ENCODE results near the gene APPBP2. TPM values are rescaled to one million over a fixed set of nuclear protein-coding genes. Genes with fewer than 3 reads are reported as not detected.

APPBP2 gene
- total RNA-seq, 1 experiment from 2014 or later: 25.8 TPM

DNA sequence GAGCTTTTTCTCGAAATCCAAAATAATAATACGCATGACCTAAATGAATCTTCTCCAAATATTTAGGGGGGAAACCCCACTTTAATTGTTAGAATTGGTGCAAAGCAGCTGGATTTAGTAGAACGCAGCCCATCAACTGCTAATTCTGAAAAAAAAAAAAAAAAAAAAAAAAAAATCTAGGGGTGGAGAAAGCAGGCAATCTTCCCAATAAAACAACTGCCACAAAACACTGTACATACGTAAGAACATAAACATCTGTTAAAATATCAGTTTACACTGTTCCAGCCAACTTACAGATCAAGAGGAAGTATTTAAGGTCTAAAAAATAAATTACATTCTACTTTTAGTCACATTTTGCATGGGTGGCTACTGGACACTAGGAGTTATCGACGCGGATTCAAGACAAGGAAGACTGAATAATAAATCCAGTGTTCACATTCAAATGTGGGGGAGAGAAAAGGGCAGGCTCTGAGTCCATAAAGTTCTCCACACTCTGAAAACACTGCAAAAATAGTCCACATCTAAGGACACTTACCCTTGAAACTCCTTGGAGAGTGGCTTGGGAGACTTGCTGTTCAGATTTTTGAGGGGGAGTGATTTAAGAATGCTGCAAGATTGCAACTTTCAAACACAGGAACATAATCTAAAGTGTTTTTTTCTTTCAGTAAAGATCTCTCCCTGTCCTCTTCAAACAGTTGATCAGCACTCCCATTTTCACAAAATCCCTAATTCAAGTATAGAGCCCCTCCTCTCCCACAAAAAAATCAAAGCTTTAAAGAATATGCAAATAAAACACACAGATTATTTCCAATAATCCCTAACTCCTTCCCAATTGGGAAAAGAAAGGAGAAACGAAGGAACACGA, 1.3 kb downstream of the APPBP2 start:
- CTCF ChIA-PET: no interaction called here
- no peak for TF ChIP-seq CTCF (IDR thresholded peaks at IDR 0.05)
- TF ChIP-seq POLR2AphosphoS5 (IDR thresholded peaks at IDR 0.05; ENCODE audit: low read depth, low read length): no peak
- in situ Hi-C loops (cut with HindIII; ENCODE audit: low pct_unique_long_range_greater_than_20kb, low sequenced_read_pairs): no loop called here
- intact Hi-C loops (cut with micrococcal nuclease; ENCODE audit: unreplicated experiment): no loop called here
- Histone ChIP-seq H3K4me1 (ENCODE audit: control insufficient read depth, insufficient read depth, low read length) (peaks cover 4% of the 10 kb centered on the region; the same call in 1 of the 2 replicates), H3K27me3 (ENCODE audit: control insufficient read depth, insufficient read depth, low read length) (no peaks in the 10 kb centered on the region), H3K27ac (ENCODE audit: low read length) (peak overlapping the region; percentile 93), H3K4me3 (ENCODE audit: low read depth in 2 of 2, low read length in 2 of 2) (peak overlapping the region; percentile 75 to 99), H3K36me3 (ENCODE audit: control insufficient read depth, insufficient read depth, low read length) (peaks cover 14% of the 10 kb centered on the region; the same call in 1 of the 2 replicates), H3K9me3 (ENCODE audit: control insufficient read depth, insufficient read depth, low read depth, low read length) (no peaks in the 10 kb centered on the region)
- BruUV-seq (replicated peaks): TSS peak; percentile 79
- POLR2A ChIA-PET: no interaction called here
- ATAC-seq: no peak
- DNase-seq (ENCODE audit: low read depth, low spot score): no peak

DNA sequence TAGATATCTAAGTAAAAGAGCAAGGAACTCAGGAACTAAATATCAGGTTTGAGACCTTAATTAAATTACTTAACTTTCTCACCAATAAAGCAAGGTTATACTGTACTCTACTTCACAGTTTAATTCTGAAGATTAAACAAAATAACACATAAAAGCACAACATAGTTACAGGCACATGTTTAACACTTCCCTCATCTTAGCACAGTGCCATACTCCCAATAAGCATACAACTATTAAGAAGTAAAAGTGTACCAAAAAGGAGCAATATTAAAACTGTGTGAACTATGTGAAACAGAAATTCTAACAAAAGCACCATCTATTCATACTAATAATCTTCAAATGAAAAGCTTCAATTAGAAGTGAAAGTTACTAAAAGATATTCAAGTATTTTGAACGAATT, 2.2 kb downstream of the APPBP2 start:
- in situ Hi-C loops (cut with HindIII; ENCODE audit: low pct_unique_long_range_greater_than_20kb, low sequenced_read_pairs) (no loop called here), intact Hi-C loops (cut with micrococcal nuclease; ENCODE audit: unreplicated experiment) (no loop called here)
- DNase-seq (ENCODE audit: low read depth, low spot score): no peak
- peak overlapping the region; percentile 93 for H3K27ac ChIP-seq (ENCODE audit: low read length)
- peaks cover 14% of the 10 kb centered on the region; the same call in 1 of the 2 replicates for H3K36me3 ChIP-seq (ENCODE audit: control insufficient read depth, insufficient read depth, low read length)
- CTCF ChIA-PET: no interaction called here
- TF ChIP-seq CTCF (IDR thresholded peaks at IDR 0.05) (no peak), SIN3A (IDR thresholded peaks at IDR 0.05; ENCODE audit: borderline replicate concordance, insufficient read depth, low read depth, low read length) (no peak), TCF7L2 (IDR thresholded peaks at IDR 0.05; ENCODE audit: low read depth, low read length) (no peak), REST (IDR thresholded peaks at IDR 0.05; ENCODE audit: insufficient read depth in 1 of 2, low read depth in 2 of 2, low read length in 1 of 2) (no peak), POLR2AphosphoS5 (IDR thresholded peaks at IDR 0.05; ENCODE audit: low read depth, low read length) (no peak)
- no peaks in the 10 kb centered on the region for H3K27me3 ChIP-seq (ENCODE audit: control insufficient read depth, insufficient read depth, low read length)
- H3K4me1 ChIP-seq (ENCODE audit: control insufficient read depth, insufficient read depth, low read length): peaks cover 4% of the 10 kb centered on the region; the same call in 1 of the 2 replicates
- H3K9me3 ChIP-seq (ENCODE audit: control insufficient read depth, insufficient read depth, low read depth, low read length): no peaks in the 10 kb centered on the region
- no TSS peak for BruUV-seq (replicated peaks)
- POLR2A ChIA-PET: no interaction called here
- ATAC-seq: no peak
- peak overlapping the region; percentile 75 to 99 for H3K4me3 ChIP-seq (ENCODE audit: low read depth in 2 of 2, low read length in 2 of 2)
